Inflammatory macrophage (primary cell): Measurements from ENCODE around the gene GALNT7.

Experiments used
- DNase-seq, 2 donors: peaks; one replicate each; pipeline ENCODE4 v3.0.0-alpha.2; 2020 to 2022

Gene GALNT7

DNA sequence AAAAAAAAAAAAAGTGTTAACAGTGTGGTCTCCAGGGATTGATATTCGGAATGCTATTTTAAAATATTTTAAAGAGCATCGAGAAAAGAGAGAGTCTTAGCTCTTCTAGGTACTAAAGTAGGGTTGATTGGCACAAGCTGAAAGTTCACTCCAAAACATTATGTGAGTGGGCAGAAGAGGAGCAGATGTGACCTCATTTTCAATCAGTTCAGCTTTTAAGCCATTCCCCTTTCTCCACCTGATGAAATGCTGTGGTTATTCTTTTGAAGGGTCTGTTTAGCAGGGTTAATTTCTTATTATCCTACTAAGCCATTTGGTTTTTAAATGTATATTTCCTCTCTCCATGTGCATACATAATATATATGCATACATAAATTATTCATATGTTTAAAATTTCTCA lies 69.2 kb downstream of the GALNT7 start:
- peak; percentile 28 for DNase-seq

GRCh38 chr4:173240696-173241095 lies 72.1 kb downstream of the GALNT7 start:
- DNase-seq: no peak

DNA sequence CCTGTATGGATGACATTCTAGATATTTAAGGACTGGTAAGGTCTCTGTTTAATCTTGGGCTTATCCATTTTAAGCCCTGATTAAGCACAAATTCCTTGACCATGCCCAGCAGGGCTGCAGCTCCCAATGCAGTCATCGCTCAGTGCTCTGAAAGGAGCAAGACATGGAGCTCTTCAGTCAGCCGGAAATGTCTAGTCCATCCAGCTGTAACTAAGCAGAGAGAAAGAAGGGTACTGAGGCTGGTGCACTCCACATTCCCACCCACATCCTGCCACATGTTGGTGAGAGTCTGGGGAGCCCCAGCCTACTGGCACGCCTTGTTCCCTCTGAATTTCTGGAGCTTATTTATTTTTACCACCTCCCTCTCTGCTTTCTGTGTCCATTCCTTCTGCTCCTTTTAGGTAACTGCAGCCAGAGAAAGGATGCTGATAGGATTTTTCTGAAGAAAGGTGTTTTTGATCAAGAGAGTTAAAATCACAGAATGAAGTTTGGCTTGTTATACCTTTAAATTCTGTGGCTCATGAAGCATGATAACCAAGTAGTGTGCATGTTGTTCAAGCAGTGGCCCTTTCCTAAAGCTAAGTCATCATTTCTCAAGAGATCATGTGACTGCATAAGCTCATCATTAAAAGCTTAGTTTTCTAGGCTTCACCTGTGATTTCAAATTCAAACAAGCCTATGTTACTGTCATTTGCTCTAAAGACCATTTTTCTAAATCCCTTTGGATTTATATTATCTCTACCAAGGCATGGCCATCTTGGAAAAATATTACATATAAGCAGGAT lies 74.0 kb downstream of the GALNT7 start:
- DNase-seq: no peak

DNA sequence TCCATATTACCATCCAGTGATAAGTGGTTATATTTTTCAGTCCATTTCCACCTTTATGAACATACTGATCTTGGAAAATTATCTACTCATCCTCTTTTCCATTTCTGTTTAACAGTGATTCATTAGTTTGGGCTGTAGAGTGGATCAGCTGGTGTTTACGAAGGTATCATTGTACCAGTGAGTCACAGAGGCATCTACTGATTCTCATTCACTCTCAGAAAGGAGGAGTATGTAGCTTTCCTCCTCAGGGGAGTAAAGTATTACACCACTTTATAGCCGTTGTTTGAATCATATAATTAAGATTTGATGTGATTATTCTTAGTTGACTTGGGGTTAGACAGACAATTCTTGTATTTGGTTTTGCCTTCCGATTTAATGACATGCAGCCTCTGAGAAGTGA lies 74.7 kb downstream of the GALNT7 start:
- DNase-seq: no peak

GRCh38 chr4:173243917-173244658 lies 75.5 kb downstream of the GALNT7 start:
- no peak for DNase-seq

- no peak for DNase-seq
These were observed 77.3 kb downstream of the GALNT7 start for GRCh38 chr4:173245952-173246351.

GRCh38 chr4:173246719-173247118 lies 78.1 kb downstream of the GALNT7 start:
- DNase-seq: no peak

DNA sequence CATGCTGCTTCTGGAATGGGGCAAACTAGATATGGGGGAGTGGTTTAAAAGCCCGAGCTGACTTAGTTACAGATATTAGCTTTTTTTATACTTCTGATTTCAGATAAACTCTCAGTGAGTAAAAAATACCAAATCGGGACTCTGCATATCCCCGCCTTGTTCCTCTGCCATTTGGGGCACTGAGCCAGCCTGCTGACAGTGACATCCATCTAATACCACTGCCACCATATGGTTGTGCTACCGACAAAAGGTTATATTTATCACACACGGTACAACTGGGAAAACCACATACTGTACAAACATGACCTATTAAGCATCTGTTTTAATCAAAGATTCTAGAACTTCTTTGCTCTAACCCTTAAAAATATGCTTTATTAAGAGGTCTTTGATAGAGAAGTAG lies 78.7 kb downstream of the GALNT7 start:
- DNase-seq: no peak

- no peak for DNase-seq
These were observed 80.1 kb downstream of the GALNT7 start for GRCh38 chr4:173248690-173249089.

- peak; percentile 37 to 55 for DNase-seq
These were observed 83.7 kb downstream of the GALNT7 start for GRCh38 chr4:173252024-173252935.

- DNase-seq: no peak
These were observed 85.0 kb downstream of the GALNT7 start for GRCh38 chr4:173253561-173253960.

DNA sequence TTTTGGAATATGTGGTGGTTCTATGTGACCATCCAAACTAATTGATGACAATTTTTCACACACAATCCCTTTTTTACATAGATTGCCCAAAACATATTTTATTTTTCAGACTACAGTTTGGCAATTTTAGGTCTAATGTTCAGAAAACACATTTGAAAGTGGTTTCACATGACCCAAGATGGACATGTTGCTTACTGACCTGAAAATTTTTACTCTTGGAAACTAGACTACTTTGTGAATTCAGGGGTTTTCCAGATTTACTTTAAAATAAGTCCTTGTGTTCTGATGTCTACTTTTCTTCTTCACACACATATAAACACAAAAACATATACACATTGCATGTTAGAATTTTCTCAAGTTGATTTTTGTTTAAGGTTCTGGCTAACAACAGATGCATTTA lies 86.0 kb downstream of the GALNT7 start:
- DNase-seq: no peak

- DNase-seq: no peak
These were observed 88.2 kb downstream of the GALNT7 start for GRCh38 chr4:173256825-173257224.

DNA sequence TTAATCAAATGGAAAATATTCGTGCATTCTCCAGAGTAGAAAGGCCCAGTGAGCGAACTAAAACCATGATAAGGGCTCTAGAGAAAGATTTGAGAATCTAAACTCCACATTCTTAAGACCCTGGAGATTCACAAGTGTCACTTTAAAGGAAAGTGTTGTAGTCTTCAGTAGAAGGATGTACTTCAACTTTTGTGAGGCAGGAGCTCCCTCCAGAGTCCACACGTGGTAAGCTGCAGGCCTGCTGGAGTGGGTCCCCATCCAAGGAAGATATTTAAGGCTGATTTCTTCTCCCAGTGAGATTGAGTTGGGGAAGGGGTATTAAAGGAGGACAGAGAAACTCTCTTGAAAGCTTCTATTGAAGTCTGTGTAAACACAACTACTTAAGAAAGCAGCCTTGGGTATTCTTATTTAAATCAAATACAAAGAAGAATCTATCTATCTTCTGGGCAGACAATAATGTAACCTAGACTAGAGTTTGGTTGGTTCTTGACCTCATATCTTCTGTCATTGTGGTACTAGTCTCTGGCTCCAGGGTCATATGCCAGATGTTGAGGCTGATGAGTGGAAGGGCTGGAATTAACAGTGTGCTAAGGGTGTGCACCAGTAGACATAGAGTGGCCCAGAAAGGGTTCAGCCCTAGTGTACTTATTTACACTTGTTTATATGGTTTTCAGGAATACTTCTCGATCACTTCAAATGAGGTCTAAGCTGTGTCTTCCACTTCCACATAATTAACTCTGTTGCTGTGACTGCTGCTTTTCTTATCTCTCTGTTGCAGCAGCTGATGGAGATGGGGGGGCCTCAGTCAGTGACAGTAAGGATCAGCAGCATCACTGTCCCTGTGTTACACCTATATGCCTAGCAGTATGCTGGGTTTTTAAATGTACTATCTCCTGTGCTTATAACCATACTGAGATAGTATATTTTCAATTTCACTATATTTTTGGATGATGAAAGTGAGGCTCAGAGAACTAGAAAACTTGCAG lies 89.4 kb downstream of the GALNT7 start:
- DNase-seq: peak; percentile 66 to 67

DNA sequence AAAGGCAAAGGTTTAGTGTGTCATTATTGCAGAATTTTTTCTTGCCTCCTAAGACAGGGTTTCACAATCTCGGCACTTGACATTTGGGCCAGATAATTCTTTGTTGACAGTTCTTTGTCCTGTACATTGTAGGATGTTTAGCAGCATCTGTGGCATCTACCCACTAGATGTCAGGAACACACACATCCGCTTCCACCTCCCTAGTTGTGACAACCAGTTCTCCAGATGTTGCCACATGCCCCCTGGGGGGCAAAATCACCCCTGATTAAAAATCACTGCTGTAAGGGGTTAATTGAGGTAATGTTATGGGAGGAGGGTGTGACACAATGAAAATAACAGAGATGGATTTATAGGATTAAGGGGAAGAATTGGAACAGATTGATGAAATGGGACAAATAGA lies 90.3 kb downstream of the GALNT7 start:
- no peak for DNase-seq

DNA sequence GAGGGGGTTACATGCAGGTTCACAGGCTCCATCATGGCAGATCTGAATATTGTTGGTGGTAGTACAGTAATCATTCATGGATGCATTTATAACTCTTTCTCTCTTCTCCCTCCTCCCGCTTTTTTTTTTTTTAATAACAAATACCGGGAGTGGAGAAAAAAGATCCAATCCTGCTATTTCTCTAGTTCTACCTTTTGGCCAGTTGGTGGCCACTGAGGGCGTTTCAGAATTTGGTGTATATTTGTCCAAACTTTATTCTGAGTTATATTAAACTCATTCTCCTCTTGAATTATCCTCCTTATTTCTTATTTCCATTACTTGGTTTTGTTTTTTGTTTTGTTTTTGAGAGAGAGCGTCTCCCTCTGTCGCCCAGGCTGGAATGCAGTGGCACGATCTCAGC lies 90.7 kb downstream of the GALNT7 start:
- no peak for DNase-seq

GRCh38 chr4:173261052-173261451 lies 92.4 kb downstream of the GALNT7 start:
- no peak for DNase-seq

DNA sequence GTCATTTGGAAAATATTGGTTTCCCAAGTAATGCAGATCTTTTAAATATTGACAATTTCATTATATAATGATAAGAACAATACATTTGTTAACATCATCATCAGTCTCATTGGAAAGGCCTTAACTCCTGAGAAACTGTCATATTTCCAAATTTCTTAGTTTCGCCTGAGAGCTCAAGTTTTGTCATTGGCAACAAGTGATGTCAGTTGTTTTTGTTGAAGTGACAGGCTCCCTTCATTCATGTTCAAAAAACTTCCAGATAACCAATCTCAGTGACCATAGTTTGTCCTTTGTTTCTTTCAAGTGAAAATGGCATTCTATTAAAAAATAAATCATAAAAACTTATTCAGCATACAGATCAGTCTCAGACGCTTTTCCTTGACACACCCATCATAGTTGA lies 93.8 kb downstream of the GALNT7 start:
- DNase-seq: no peak

DNA sequence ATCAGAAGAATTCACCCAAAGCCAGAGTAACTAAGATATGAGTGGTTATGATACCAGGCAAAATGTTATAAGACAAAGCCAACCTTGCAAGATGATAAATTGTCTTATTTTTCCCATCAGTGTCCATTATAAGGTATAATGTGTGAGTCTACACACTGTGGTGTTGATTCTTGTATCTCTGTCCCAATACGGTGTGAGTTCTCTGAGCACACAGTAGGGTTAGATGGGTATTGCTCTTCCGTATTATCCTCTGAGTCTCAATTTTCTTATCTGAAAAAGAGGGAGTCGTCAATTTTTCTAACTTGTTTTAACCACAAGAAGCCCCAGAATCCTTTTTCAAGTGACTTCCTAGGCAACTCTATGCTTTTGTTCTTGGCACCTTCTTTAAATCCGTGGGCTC lies 95.6 kb downstream of the GALNT7 start:
- no peak for DNase-seq

GRCh38 chr4:173264684-173265185 lies 96.1 kb downstream of the GALNT7 start:
- no peak for DNase-seq

DNA sequence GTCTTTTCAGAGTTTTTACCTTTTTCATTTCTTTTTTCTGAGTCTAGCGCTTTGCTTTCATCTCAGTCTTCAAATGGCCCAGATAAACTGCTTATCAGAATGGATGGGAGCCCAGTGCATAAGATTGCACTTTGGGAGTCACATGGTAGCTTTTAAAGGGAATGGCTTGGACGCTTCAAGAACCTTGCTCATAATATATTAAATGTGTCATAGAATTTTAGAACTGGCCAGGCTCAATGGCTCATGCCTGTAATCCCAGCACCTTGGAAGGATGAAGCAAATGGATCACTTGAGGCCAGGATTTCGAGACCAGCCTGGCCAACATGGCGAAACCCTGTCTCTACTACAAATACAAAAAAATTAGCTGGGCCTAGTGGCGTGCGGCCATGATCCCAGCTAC lies 97.1 kb downstream of the GALNT7 start:
- no peak for DNase-seq

DNA sequence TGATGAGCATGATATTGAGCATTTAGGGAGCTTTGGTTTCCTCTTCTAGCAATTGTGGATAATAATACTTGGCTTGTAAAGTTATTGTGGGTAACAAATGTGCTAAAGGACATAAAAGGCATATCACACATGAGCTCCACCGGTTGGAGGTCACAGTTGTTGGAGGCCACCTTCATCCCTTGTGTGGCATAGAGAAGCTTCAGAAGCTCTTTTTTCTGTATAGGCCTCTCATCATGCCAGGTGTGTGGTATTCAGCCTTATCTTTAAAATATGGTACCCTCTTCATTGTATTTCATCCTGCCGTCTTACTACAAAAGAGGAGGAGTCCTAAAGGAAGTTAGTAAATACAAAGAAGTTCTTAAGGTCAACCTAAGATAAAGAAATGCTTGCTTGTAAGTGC lies 99.1 kb downstream of the GALNT7 start:
- no peak for DNase-seq
